Esophagus squamous epithelium (tissue), 4 donors: Measurements from ENCODE around the gene TGFBRAP1.

ENCODE experiments used
- POLR2A ChIP-seq, 4 donors: fragments of 450-650 bp; IDR thresholded peaks; one replicate each; pipeline ENCODE4 v1.6.1; 2017; ENCODE audit warnings: antibody characterized with exemption in 4 of 4, mild to moderate bottlenecking in 4 of 4, moderate library complexity in 3 of 4
- TF ChIP-seq, protein P1 (sequence below), 6 experiments: fragments of 450-650 bp in 4 of 6; fragments of 200-600 bp in 2 of 6; sonication (generic) in 2 of 6; IDR thresholded peaks; one replicate each; pipeline ENCODE4 v1.5.1; 2016 to 2019; ENCODE audit warnings: antibody characterized with exemption in 6 of 6, mild to moderate bottlenecking in 4 of 6, moderate library complexity in 4 of 6

DNA sequence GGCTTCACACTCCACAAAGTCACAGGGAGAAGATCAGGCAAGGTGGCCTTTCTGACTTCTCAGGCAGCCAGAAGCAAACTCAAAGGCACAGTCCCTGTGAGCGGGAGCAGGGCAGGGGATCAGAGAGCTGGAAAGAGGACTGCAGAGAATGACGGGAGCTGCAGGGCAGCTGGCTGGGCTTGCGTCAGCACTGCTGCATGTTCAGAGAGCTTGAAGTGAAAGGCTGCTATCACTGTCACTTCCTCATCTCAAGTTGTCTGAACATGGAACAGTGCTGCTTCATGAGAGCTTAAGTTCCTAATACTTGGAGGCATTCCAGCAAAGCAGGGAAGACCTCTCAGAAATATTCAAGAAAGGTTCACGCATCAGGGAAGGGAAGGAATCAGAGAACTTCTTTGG, 20.4 kb downstream of the TGFBRAP1 start:
- TF ChIP-seq, protein P1, sequence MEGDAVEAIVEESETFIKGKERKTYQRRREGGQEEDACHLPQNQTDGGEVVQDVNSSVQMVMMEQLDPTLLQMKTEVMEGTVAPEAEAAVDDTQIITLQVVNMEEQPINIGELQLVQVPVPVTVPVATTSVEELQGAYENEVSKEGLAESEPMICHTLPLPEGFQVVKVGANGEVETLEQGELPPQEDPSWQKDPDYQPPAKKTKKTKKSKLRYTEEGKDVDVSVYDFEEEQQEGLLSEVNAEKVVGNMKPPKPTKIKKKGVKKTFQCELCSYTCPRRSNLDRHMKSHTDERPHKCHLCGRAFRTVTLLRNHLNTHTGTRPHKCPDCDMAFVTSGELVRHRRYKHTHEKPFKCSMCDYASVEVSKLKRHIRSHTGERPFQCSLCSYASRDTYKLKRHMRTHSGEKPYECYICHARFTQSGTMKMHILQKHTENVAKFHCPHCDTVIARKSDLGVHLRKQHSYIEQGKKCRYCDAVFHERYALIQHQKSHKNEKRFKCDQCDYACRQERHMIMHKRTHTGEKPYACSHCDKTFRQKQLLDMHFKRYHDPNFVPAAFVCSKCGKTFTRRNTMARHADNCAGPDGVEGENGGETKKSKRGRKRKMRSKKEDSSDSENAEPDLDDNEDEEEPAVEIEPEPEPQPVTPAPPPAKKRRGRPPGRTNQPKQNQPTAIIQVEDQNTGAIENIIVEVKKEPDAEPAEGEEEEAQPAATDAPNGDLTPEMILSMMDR (IDR thresholded peaks at IDR 0.05): no peak
- TF ChIP-seq POLR2A (IDR thresholded peaks at IDR 0.05): no peak
